Astrocyte (in vitro differentiated cells and primary cell): ENCODE data around the gene LTBP2. TPM values are rescaled to one million over a fixed set of nuclear protein-coding genes. Genes with fewer than 3 reads are reported as not detected.

ENCODE experiments used
- DNase-seq: peaks from one replicate; pipeline ENCODE4 v3.0.0-alpha.2; 2010; ENCODE audit warnings: low read depth
- FAIRE-seq: peaks from 2 replicates; lab custom pipeline; 2011; peaks lifted over from hg19 to GRCh38; lab: Jason Lieb, UNC
- H2AFZ ChIP-seq: 2 replicates; pipeline ENCODE4 v1.6.0; 2012; ENCODE audit warnings: low read depth, low read length, inconsistent platforms
- H3K27ac ChIP-seq: 2 replicates; pipeline ENCODE4 v1.5.1; 2011; ENCODE audit warnings: low read depth, low read length, inconsistent platforms
- H3K27me3 ChIP-seq: 2 replicates; pipeline ENCODE4 v1.6.0; 2011; ENCODE audit warnings: low read length, inconsistent platforms; ENCODE audit not compliant: insufficient read depth
- H3K36me3 ChIP-seq: 2 replicates; pipeline ENCODE4 v1.5.1; 2011; ENCODE audit warnings: low read length, inconsistent platforms; ENCODE audit not compliant: insufficient read depth
- H3K4me1 ChIP-seq: 2 replicates; pipeline ENCODE4 v1.5.1; 2011; ENCODE audit warnings: low read length, inconsistent platforms; ENCODE audit not compliant: insufficient read depth
- H3K4me2 ChIP-seq: 2 replicates; pipeline ENCODE4 v1.6.0; 2012; ENCODE audit warnings: low read length, inconsistent platforms
- H3K4me3 ChIP-seq: 2 replicates; pipeline ENCODE4 v1.5.1; 2011; ENCODE audit warnings: low read depth, mild to moderate bottlenecking, low read length, inconsistent platforms; ENCODE audit not compliant: insufficient read depth
- H3K79me2 ChIP-seq: 2 replicates; pipeline ENCODE4 v1.6.0; 2012; ENCODE audit warnings: mild to moderate bottlenecking, low read length, inconsistent platforms; ENCODE audit not compliant: insufficient read depth
- H3K9ac ChIP-seq: 2 replicates; pipeline ENCODE4 v1.6.0; 2012; ENCODE audit warnings: mild to moderate bottlenecking, low read length, inconsistent platforms
- H3K9me3 ChIP-seq: 2 replicates; pipeline ENCODE4 v1.5.1; 2012; ENCODE audit warnings: low read depth, mild to moderate bottlenecking, low read length, inconsistent platforms; ENCODE audit not compliant: insufficient read depth
- H4K20me1 ChIP-seq: 2 replicates; pipeline ENCODE4 v1.6.0; 2012; ENCODE audit warnings: low read length, inconsistent platforms; ENCODE audit not compliant: insufficient read depth
- H3K27ac Mint-ChIP-seq: one replicate; pipeline ENCODE4 v1.8.0; 2021; ENCODE audit warnings: mild to moderate bottlenecking, mixed read lengths; ENCODE audit not compliant: unreplicated experiment
- H3K27me3 Mint-ChIP-seq: one replicate; pipeline ENCODE4 v1.8.0; 2021; ENCODE audit warnings: low read depth, mixed read lengths; ENCODE audit not compliant: unreplicated experiment
- H3K36me3 Mint-ChIP-seq: one replicate; pipeline ENCODE4 v1.8.0; 2021; ENCODE audit warnings: low read depth, mixed read lengths; ENCODE audit not compliant: unreplicated experiment
- H3K4me1 Mint-ChIP-seq: one replicate; pipeline ENCODE4 v1.8.0; 2021; ENCODE audit warnings: low read depth, mixed read lengths; ENCODE audit not compliant: unreplicated experiment
- H3K4me3 Mint-ChIP-seq: one replicate; pipeline ENCODE4 v1.8.0; 2021; ENCODE audit warnings: mild to moderate bottlenecking, moderate library complexity, mixed read lengths; ENCODE audit not compliant: unreplicated experiment
- H3K9me3 Mint-ChIP-seq: one replicate; pipeline ENCODE4 v1.8.0; 2021; ENCODE audit warnings: mild to moderate bottlenecking, mixed read lengths; ENCODE audit not compliant: unreplicated experiment
- CTCF ChIP-seq: IDR thresholded peaks from 2 replicates; pipeline ENCODE4 v1.5.1; 2011; ENCODE audit warnings: low read depth, mild to moderate bottlenecking, inconsistent platforms, low read length, moderate library complexity; ENCODE audit not compliant: insufficient read depth
- EZH2 ChIP-seq: IDR thresholded peaks from 2 replicates; pipeline ENCODE4 v1.6.1; 2012; ENCODE audit warnings: mild to moderate bottlenecking, low read length, inconsistent platforms; ENCODE audit not compliant: insufficient read depth
- total RNA-seq: library from RNA; stranded (reverse); gene quantifications from 2 replicates; pipeline ENCODE4 v1.2.1, GENCODE V29; 2021

LTBP2 gene
- total RNA-seq, 1 donor from 2014 or later = 162 TPM

DNA sequence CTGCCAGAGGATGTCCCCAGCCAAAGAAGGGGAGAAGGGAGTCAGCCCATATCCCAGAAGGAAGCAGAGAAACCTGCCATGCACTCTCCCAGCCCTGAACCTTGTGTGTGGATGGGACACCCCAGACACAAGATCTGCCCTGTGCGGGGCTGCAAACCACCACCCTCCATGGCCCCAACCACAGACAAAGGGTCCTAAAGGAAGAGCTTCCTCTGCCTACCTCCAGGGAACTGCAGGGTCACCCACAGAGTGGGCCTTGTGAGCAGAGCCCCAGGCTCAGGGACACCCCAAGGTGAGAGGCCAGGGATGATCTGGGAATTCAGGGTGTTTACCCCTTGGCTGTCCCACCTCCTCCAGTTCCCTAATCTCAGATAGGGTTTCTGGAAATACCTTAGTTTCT lies 62.0 kb downstream of the LTBP2 start:
- Histone ChIP-seq H3K27ac (no peak overlapping the region), H3K4me2 (no peak overlapping the region), H3K4me3 (no peak overlapping the region), H3K36me3 (peaks cover 44% of the 10 kb centered on the region), H2AFZ (no peak overlapping the region), H3K9ac (no peak overlapping the region), H3K27me3 (no peaks in the 10 kb centered on the region), H3K9me3 (no peaks in the 10 kb centered on the region), H3K4me1 (peaks cover 9% of the 10 kb centered on the region), H4K20me1 (peaks cover 46% of the 10 kb centered on the region), H3K79me2 (no peaks in the 10 kb centered on the region)
- no peak overlapping the region for H3K27ac Mint-ChIP-seq
- no peak overlapping the region for H3K4me3 Mint-ChIP-seq
- H3K27me3 Mint-ChIP-seq = peaks cover 3% of the 10 kb centered on the region
- no peak for TF ChIP-seq CTCF
- no peak for TF ChIP-seq EZH2
- FAIRE-seq (no peak), DNase-seq (no peak)
- no peaks in the 10 kb centered on the region for H3K9me3 Mint-ChIP-seq
- H3K36me3 Mint-ChIP-seq = peaks cover 62% of the 10 kb centered on the region
- H3K4me1 Mint-ChIP-seq = peaks cover 2% of the 10 kb centered on the region

- Histone ChIP-seq H3K9me3 (no peaks in the 10 kb centered on the region), H3K27me3 (no peaks in the 10 kb centered on the region), H4K20me1 (peaks cover 47% of the 10 kb centered on the region), H3K36me3 (peaks cover 47% of the 10 kb centered on the region), H3K27ac (no peak overlapping the region), H3K4me1 (peaks cover 9% of the 10 kb centered on the region), H3K4me2 (no peak overlapping the region), H3K79me2 (no peaks in the 10 kb centered on the region), H3K9ac (no peak overlapping the region), H3K4me3 (no peak overlapping the region), H2AFZ (no peak overlapping the region)
- FAIRE-seq (no peak), DNase-seq (no peak)
- peaks cover 2% of the 10 kb centered on the region for H3K4me1 Mint-ChIP-seq
- H3K4me3 Mint-ChIP-seq = no peak overlapping the region
- H3K27ac Mint-ChIP-seq = no peak overlapping the region
- no peaks in the 10 kb centered on the region for H3K9me3 Mint-ChIP-seq
- peaks cover 3% of the 10 kb centered on the region for H3K27me3 Mint-ChIP-seq
- TF ChIP-seq CTCF (no peak), EZH2 (no peak)
- H3K36me3 Mint-ChIP-seq = peaks cover 64% of the 10 kb centered on the region
Measured at GRCh38 chr14:74549588-74549987, 62.4 kb downstream of the LTBP2 start.

DNA sequence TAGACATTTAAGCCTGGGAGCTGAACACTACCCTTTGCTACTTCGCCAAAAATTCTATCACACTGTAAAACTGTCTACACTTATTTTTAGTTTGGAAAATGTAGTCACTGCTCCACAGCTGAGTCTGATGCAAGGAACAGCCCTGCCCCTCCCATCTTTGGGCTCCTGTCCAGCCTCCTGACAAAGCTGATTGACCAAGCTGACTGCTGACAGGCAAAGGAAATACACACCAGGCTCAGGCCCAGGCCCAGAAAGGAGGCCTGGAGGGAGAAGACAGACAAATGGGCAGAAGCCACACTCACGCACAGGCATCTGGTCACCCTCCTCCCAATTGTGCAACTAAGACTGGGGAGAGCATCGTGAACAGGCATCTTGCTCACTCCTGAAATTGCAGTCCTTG lies 63.2 kb downstream of the LTBP2 start:
- H3K79me2 ChIP-seq = no peaks in the 10 kb centered on the region
- DNase-seq (no peak), FAIRE-seq (no peak)
- H3K4me3 Mint-ChIP-seq = no peak overlapping the region
- H3K4me1 ChIP-seq = peaks cover 9% of the 10 kb centered on the region
- peaks cover 3% of the 10 kb centered on the region for H3K27me3 Mint-ChIP-seq
- no peak overlapping the region for H2AFZ ChIP-seq
- peaks cover 50% of the 10 kb centered on the region for H3K36me3 ChIP-seq
- no peak overlapping the region for H3K9ac ChIP-seq
- H3K4me3 ChIP-seq = no peak overlapping the region
- no peak overlapping the region for H3K27ac Mint-ChIP-seq
- TF ChIP-seq EZH2 (no peak), CTCF (no peak)
- no peaks in the 10 kb centered on the region for H3K9me3 Mint-ChIP-seq
- H3K27me3 ChIP-seq = no peaks in the 10 kb centered on the region
- no peaks in the 10 kb centered on the region for H3K9me3 ChIP-seq
- H3K4me1 Mint-ChIP-seq = peaks cover 2% of the 10 kb centered on the region
- H3K36me3 Mint-ChIP-seq = peaks cover 62% of the 10 kb centered on the region
- H3K27ac ChIP-seq = no peak overlapping the region
- peaks cover 47% of the 10 kb centered on the region for H4K20me1 ChIP-seq
- H3K4me2 ChIP-seq = no peak overlapping the region
